T-cell (primary cell): ENCODE measurements around the gene UNC13A. TPM values are rescaled to one million over a fixed set of nuclear protein-coding genes. Genes with fewer than 3 reads are reported as not detected.

Source experiments
- ATAC-seq, 4 experiments: fragments of 200-7000 bp in 3 of 4; fragments of 150-1000 bp in 1 of 4; cut with Tn5 transposase; replicated peaks in 1 of 4; 1 replicate in 3 of 4; 2 replicates in 1 of 4; pipeline ENCODE4 v1.10.0; 2021; ENCODE audit warnings: moderate library complexity in 3 of 4, mild to moderate bottlenecking in 2 of 4, moderate number of reproducible peaks in 1 of 4
- CTCF ChIA-PET, 2 donors: fragments of 300-600 bp; sonication (Branson Sonifier 250); formaldehyde crosslinking; loops; one replicate each; lab custom pipeline; 2022; ENCODE audit warnings: antibody characterized with exemption in 2 of 2; lab: Charles Lee
- POLR2A ChIA-PET, 2 donors: fragments of 300-600 bp; sonication (Branson Sonifier 250); formaldehyde crosslinking; loops; one replicate each; lab custom pipeline; 2022; ENCODE audit warnings: antibody characterized with exemption in 2 of 2; lab: Charles Lee
- DNase-seq, 35 experiments: peaks; one replicate each; pipeline versions ENCODE4 v3.0.0 to v3.0.0-alpha.2; 2013 to 2023
- H3K27ac ChIP-seq: one replicate; pipeline ENCODE4 v1.5.1; 2013; ENCODE audit warnings: low read length
- H3K27me3 ChIP-seq, 2 experiments: replicated peaks in 1 of 2; 1 replicate in 1 of 2; 2 replicates in 1 of 2; pipeline versions ENCODE4 v1.6.1 to v1.7.0; 2013; ENCODE audit warnings: low read length in 1 of 2, mixed read lengths in 1 of 2; ENCODE audit not compliant: control insufficient read depth in 2 of 2, insufficient read depth in 2 of 2; ENCODE audit errors: extremely low read depth in 1 of 2
- H3K36me3 ChIP-seq, 2 donors: 1 replicate in 1 of 2; 2 replicates in 1 of 2; pipeline versions ENCODE4 v1.6.1 to v1.7.0; 2013; ENCODE audit warnings: low read length in 1 of 2; ENCODE audit not compliant: control insufficient read depth in 2 of 2, insufficient read depth in 1 of 2; ENCODE audit errors: extremely low read depth in 1 of 2
- H3K4me1 ChIP-seq, 2 experiments: 1 replicate in 1 of 2; 2 replicates in 1 of 2; pipeline versions ENCODE4 v1.6.1 to v1.7.0; 2013; ENCODE audit warnings: low read length in 2 of 2, mixed read lengths in 1 of 2; ENCODE audit not compliant: insufficient read depth in 2 of 2, control insufficient read depth in 1 of 2; ENCODE audit errors: extremely low read depth in 1 of 2
- H3K4me3 ChIP-seq, 2 donors: 1 replicate in 1 of 2; 2 replicates in 1 of 2; pipeline versions ENCODE4 v1.5.1 to v1.7.0; 2013; ENCODE audit warnings: mild to moderate bottlenecking in 2 of 2, low read length in 1 of 2, moderate library complexity in 1 of 2; ENCODE audit not compliant: control insufficient read depth in 1 of 2; ENCODE audit errors: extremely low read depth in 1 of 2
- H3K9me3 ChIP-seq: 2 replicates; pipeline ENCODE4 v1.7.0; 2013
- H3K27ac Mint-ChIP-seq, 2 donors: one replicate each; pipeline ENCODE4 v1.8.0; 2020 to 2021; ENCODE audit warnings: mild to moderate bottlenecking in 2 of 2, mixed read lengths in 2 of 2
- H3K27me3 Mint-ChIP-seq, 2 donors: one replicate each; pipeline ENCODE4 v1.8.0; 2021 to 2022; ENCODE audit warnings: mixed read lengths in 2 of 2
- H3K36me3 Mint-ChIP-seq: one replicate; pipeline ENCODE4 v1.8.0; 2021; ENCODE audit warnings: mixed read lengths
- H3K4me1 Mint-ChIP-seq, 3 donors: one replicate each; pipeline ENCODE4 v1.8.0; 2020 to 2022; ENCODE audit warnings: mixed read lengths in 3 of 3, mild to moderate bottlenecking in 1 of 3
- H3K4me3 Mint-ChIP-seq, 3 donors: one replicate each; pipeline ENCODE4 v1.8.0; 2020 to 2022; ENCODE audit warnings: mild to moderate bottlenecking in 3 of 3, mixed read lengths in 3 of 3, moderate library complexity in 3 of 3
- H3K9me3 Mint-ChIP-seq, 3 donors: one replicate each; pipeline ENCODE4 v1.8.0; 2020 to 2022; ENCODE audit warnings: mixed read lengths in 3 of 3
- WGBS: methylation state at CpG from one replicate; pipeline ENCODE4 v1.1.5; 2013; ENCODE audit warnings: missing lambda C conversion rate; ENCODE audit not compliant: insufficient coverage; 5-methylcytosine and 5-hydroxymethylcytosine counted together
- total RNA-seq, 35 experiments: library from RNA in 6 of 35; stranded (reverse) in 6 of 35; fragments of 120-200 nt in 1 of 35; gene quantifications; one replicate each; pipeline versions ENCODE4 v1.2.1 to v1.2.4 and lab custom pipeline; 2013 to 2026

The UNC13A gene
- total RNA-seq, 5 donors from 2014 or later (not counting 1 experiment from before 2014, with no cell fraction given): 0.07 to 0.18 (median 0.13) TPM; not detected in 1

GRCh38 chr19:17611462-17612244 lies 76.5 kb downstream of the UNC13A start:
- H3K4me3 Mint-ChIP-seq: no peak overlapping the region
- H3K36me3 Mint-ChIP-seq: no peaks in the 10 kb centered on the region
- Histone ChIP-seq H3K27ac (no peak overlapping the region), H3K9me3 (no peaks in the 10 kb centered on the region), H3K27me3 (peaks cover 0 to 35% of the 10 kb centered on the region in 2 experiments), H3K4me3 (no peak overlapping the region), H3K4me1 (peaks cover 0 to 9% of the 10 kb centered on the region in 2 experiments), H3K36me3 (no peaks in the 10 kb centered on the region)
- ATAC-seq (no peak), DNase-seq (no peak)
- H3K27me3 Mint-ChIP-seq: peaks cover 15 to 16% of the 10 kb centered on the region in 2 donors
- peaks cover 5 to 7% (median 6%) of the 10 kb centered on the region in 3 donors for H3K4me1 Mint-ChIP-seq
- no peak overlapping the region for H3K27ac Mint-ChIP-seq
- WGBS: 68% methylated on average over 2 of the region's 7 CpGs
- no peaks in the 10 kb centered on the region for H3K9me3 Mint-ChIP-seq
- ChIA-PET POLR2A (interaction anchor here in 1 of 2 donors (0.6 kb wide), 1 partner anchor 19 kb away, joined by 3 read pairs; no protein-coding TSS in a partner anchor), CTCF (no interaction called here)

- DNase-seq (peak in 1 of 35 experiments; percentile 25), ATAC-seq (no peak)
- Histone ChIP-seq H3K27ac (no peak overlapping the region), H3K9me3 (no peaks in the 10 kb centered on the region), H3K36me3 (no peaks in the 10 kb centered on the region), H3K4me3 (no peak overlapping the region), H3K27me3 (peaks cover 0 to 28% of the 10 kb centered on the region in 2 experiments), H3K4me1 (peaks cover 0 to 15% of the 10 kb centered on the region in 2 experiments)
- no peak overlapping the region for H3K27ac Mint-ChIP-seq
- H3K27me3 Mint-ChIP-seq: peaks cover 7 to 12% of the 10 kb centered on the region in 2 donors
- no CpG with 5 or more reads among the region's 7 CpGs for WGBS
- POLR2A ChIA-PET: interaction anchor here in 1 of 2 donors (0.6 kb wide), 1 partner anchor 20 kb away, joined by 10 read pairs; no protein-coding TSS in a partner anchor
- CTCF ChIA-PET: interaction anchor here in 1 of 2 donors (0.6 kb wide), 2 partner anchors 90 to 575 kb away, joined by 3 to 4 read pairs; no protein-coding TSS in a partner anchor
- H3K4me3 Mint-ChIP-seq: no peak overlapping the region
- H3K9me3 Mint-ChIP-seq: no peaks in the 10 kb centered on the region
- H3K4me1 Mint-ChIP-seq: peaks cover 5 to 10% (median 7%) of the 10 kb centered on the region in 3 donors
- no peaks in the 10 kb centered on the region for H3K36me3 Mint-ChIP-seq
These were observed 77.8 kb downstream of the UNC13A start for GRCh38 chr19:17610384-17610783.

GRCh38 chr19:17607936-17608335 lies 80.2 kb downstream of the UNC13A start:
- Histone ChIP-seq H3K9me3 (no peaks in the 10 kb centered on the region), H3K36me3 (no peaks in the 10 kb centered on the region), H3K27ac (no peak overlapping the region), H3K27me3 (peaks cover 0 to 29% of the 10 kb centered on the region in 2 experiments), H3K4me1 (peaks cover 0 to 18% of the 10 kb centered on the region in 2 experiments), H3K4me3 (no peak overlapping the region)
- no peak for DNase-seq
- peak overlapping the region in 1 of 3 donors; percentile 86 for H3K4me3 Mint-ChIP-seq
- H3K27ac Mint-ChIP-seq: no peak overlapping the region
- H3K27me3 Mint-ChIP-seq: peaks cover 17 to 18% of the 10 kb centered on the region in 2 donors
- H3K9me3 Mint-ChIP-seq: no peaks in the 10 kb centered on the region
- POLR2A ChIA-PET: interaction anchor here in 1 of 2 donors (0.7 kb wide), 1 partner anchor 1595 kb away, joined by 5 read pairs; the partner anchor contains the start of gene NR2C2AP
- 100% methylated on average over 4 of the region's 9 CpGs for WGBS
- H3K36me3 Mint-ChIP-seq: no peaks in the 10 kb centered on the region
- CTCF ChIA-PET: interaction anchor here in 1 of 2 donors (0.7 kb wide), 1 partner anchor 22 kb away, joined by 10 read pairs; no protein-coding TSS in a partner anchor
- no peak for ATAC-seq
- H3K4me1 Mint-ChIP-seq: peaks cover 5 to 10% (median 7%) of the 10 kb centered on the region in 3 donors

GRCh38 chr19:17606590-17607185 lies 81.5 kb downstream of the UNC13A start:
- Mint-ChIP-seq H3K27me3 (peaks cover 27 to 30% of the 10 kb centered on the region in 2 donors), H3K4me3 (peak overlapping the region; percentile 69 to 86 (median 74)), H3K36me3 (no peaks in the 10 kb centered on the region), H3K27ac (peak overlapping the region in 1 of 2 donors; percentile 34), H3K9me3 (no peaks in the 10 kb centered on the region), H3K4me1 (peaks cover 5 to 10% (median 7%) of the 10 kb centered on the region in 3 donors)
- DNase-seq (no peak), ATAC-seq (peak in 1 of 4 experiments; percentile 34)
- Histone ChIP-seq H3K9me3 (no peaks in the 10 kb centered on the region), H3K4me1 (peaks cover 0 to 18% of the 10 kb centered on the region in 2 experiments), H3K27ac (no peak overlapping the region), H3K27me3 (peaks cover 0 to 41% of the 10 kb centered on the region in 2 experiments), H3K36me3 (no peaks in the 10 kb centered on the region), H3K4me3 (peak overlapping the region; percentile 44 to 58)
- CTCF ChIA-PET: interaction anchor here (0.5 to 1.2 kb wide), 12 partner anchors 16 to 804 kb away, joined by 3 to 5 read pairs (median 4); partner anchors contain the start of gene DDA1 (in 1 of the 2)
- POLR2A ChIA-PET: interaction anchor here in 1 of 2 donors (0.6 to 1.0 kb wide), 2 partner anchors 158 to 252 kb away, joined by 3 read pairs; partner anchors contain the start of gene TMEM221
- 21% methylated on average over 14 of the region's 18 CpGs for WGBS

GRCh38 chr19:17605761-17606589 lies 82.2 kb downstream of the UNC13A start:
- ChIA-PET POLR2A (interaction anchor here in 1 of 2 donors (0.6 to 1.0 kb wide), 2 partner anchors 158 to 253 kb away, joined by 3 read pairs; partner anchors contain the start of gene TMEM221), CTCF (interaction anchor here (0.5 to 1.2 kb wide), 11 partner anchors 15 to 487 kb away, joined by 3 to 6 read pairs (median 4); partner anchors contain the start of gene DDA1 (in 1 of the 2))
- WGBS: 4% methylated on average over 84 of the region's 85 CpGs
- Histone ChIP-seq H3K4me1 (peaks cover 0 to 18% of the 10 kb centered on the region in 2 experiments), H3K36me3 (no peaks in the 10 kb centered on the region), H3K9me3 (no peaks in the 10 kb centered on the region), H3K4me3 (peak overlapping the region; percentile 44 to 58), H3K27ac (no peak overlapping the region), H3K27me3 (peaks cover 0 to 46% of the 10 kb centered on the region in 2 experiments)
- Mint-ChIP-seq H3K4me3 (peak overlapping the region; percentile 69 to 86 (median 74)), H3K27me3 (peaks cover 34 to 35% of the 10 kb centered on the region in 2 donors), H3K9me3 (no peaks in the 10 kb centered on the region), H3K27ac (peak overlapping the region in 1 of 2 donors; percentile 34), H3K36me3 (no peaks in the 10 kb centered on the region), H3K4me1 (peaks cover 5 to 10% (median 7%) of the 10 kb centered on the region in 3 donors)
- peak; percentile 58 to 90 (median 84) for DNase-seq
- ATAC-seq: peak; percentile 88 to 95 (median 92)
